ENCODE measurements around the gene THRAP3.
"Not testable (repeated sequence)": the region's sequence is repeated elsewhere in the genome, so short reads cannot be mapped to it uniquely, and the experiment has no call there.

THRAP3 gene

GRCh38 chr1:36206323-36206858 is 17.9 kb upstream of the THRAP3 start:
- no peak for DNase-seq

GRCh38 chr1:36207339-36207738 is 16.9 kb upstream of the THRAP3 start:
- peak; percentile 24 for DNase-seq

- DNase-seq = no peak
Measured at GRCh38 chr1:36208978-36209703, 15.1 kb upstream of the THRAP3 start.

GRCh38 chr1:36211307-36211706 is 12.9 kb upstream of the THRAP3 start:
- DNase-seq = no peak

GRCh38 chr1:36211841-36212240 is 12.4 kb upstream of the THRAP3 start:
- DNase-seq = no peak

- no peak for DNase-seq
Measured at GRCh38 chr1:36212782-36213181, 11.5 kb upstream of the THRAP3 start.

GRCh38 chr1:36217670-36218069 is 6.6 kb upstream of the THRAP3 start:
- no peak for DNase-seq

GRCh38 chr1:36221901-36222300 is 2.3 kb upstream of the THRAP3 start:
- not testable (repeated sequence) for DNase-seq

- no peak for DNase-seq
Measured at GRCh38 chr1:36222481-36223380, 1.5 kb upstream of the THRAP3 start.

GRCh38 chr1:36223381-36223995 is 755 bp upstream of the THRAP3 start:
- peak; percentile 15 for DNase-seq

GRCh38 chr1:36224537-36225282 is 467 bp downstream of the THRAP3 start:
- DNase-seq = peak; percentile 81

GRCh38 chr1:36225283-36225899 is 1.1 kb downstream of the THRAP3 start:
- no peak for DNase-seq

- DNase-seq = not testable (repeated sequence)
Measured at GRCh38 chr1:36230279-36230678, 6.0 kb downstream of the THRAP3 start.

GRCh38 chr1:36231191-36231590 is 6.9 kb downstream of the THRAP3 start:
- no peak for DNase-seq

GRCh38 chr1:36232212-36233095 is 8.2 kb downstream of the THRAP3 start:
- DNase-seq = no peak

- no peak for DNase-seq
Measured at GRCh38 chr1:36236302-36236701, 12.1 kb downstream of the THRAP3 start.

GRCh38 chr1:36238433-36238832 is 14.2 kb downstream of the THRAP3 start:
- no peak for DNase-seq

- peak; percentile 63 for DNase-seq
Measured at GRCh38 chr1:36239941-36240637, 15.8 kb downstream of the THRAP3 start.

- no peak for DNase-seq
Measured at GRCh38 chr1:36247538-36247937, 23.3 kb downstream of the THRAP3 start.

- DNase-seq = no peak
Measured at GRCh38 chr1:36248250-36248894, 24.1 kb downstream of the THRAP3 start.
